Activated CD4-positive, CD25-positive, alpha-beta regulatory T cell treated with anti-CD3 and anti-CD28 coated beads, Interleukin-2, amount 50 U/mL, for 16 hours (primary cell): ENCODE data around the gene DGCR8.

Experiments
- DNase-seq: peaks from one replicate; pipeline ENCODE4 v3.0.0-alpha.2; 2020; ENCODE audit warnings: low read depth, low spot score

The DGCR8 gene

DNA sequence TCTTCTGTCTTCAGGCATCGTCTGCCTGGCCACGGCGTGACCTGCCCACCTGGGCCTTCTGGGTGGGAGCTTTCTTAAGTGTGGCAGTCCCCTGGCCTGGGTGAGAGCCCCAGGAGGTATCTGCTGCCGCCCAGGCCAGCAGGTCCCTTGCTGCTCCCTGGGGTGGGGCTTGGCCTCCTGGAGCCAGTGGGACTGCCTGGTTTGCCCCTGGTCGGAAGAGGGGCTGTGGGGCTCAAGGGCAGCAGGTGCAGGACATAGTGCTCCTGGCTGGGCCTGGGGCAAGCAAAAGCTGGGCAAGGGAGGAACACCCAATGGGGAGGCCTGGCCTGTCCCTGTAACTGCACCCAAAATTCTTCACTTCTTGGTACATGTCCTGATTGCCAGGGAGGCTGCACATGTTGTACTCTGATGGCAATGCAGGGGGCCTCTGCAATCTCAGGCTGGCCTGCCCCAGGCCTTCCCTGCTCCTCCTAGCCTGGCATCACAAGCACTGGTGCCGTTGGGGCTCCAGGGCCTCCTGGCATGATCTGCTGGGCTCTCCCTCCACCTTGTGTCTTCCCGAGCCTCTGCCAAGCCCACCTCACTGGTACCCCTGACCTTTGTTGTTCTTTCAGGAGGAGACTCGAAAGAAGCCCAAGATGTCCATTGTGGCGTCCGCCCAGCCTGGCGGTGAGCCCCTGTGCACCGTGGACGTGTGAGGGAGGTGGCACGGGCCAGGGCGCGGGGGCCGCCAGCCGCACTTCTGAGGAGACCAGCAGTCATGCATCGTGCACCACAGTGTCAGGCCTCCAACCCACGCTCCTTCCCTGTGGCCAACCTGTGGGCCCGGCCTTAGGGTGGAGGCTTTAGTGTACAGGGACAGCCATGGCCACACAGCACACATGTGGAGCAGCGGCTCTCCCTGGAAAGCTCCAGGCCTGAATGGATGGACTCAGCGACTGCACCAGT is 29.6 kb downstream of the DGCR8 start:
- DNase-seq, result no peak

DNA sequence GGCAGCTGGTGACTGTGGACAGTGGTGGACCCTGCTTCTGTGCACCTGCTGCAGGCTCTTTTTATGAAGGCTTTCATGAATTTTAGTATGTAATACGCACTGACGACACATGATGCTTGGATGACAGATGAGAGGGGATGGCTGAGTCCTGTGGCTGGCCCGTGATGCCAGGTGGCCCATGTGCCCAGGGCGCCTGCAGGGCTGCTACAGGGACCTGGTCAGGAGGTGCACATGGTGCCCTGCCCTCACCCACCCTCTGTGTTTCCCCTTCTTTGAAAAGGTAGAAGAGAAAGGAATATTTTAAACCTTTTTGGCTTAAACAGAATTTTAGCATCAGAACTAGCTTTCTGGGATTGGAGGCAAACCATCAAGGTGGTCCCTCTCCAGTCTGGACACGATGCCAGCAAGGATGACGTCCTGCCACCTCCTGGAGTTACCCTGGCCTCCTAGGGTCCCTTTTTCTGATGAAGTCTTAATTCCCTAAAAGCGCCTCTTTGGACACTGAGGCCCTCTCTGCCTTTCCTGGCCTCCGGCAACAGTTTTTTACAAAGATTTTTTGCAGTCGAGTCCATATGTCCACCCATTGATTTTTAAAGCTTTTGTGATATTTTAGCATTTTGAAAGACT is 30.4 kb downstream of the DGCR8 start:
- no peak for DNase-seq

DNA sequence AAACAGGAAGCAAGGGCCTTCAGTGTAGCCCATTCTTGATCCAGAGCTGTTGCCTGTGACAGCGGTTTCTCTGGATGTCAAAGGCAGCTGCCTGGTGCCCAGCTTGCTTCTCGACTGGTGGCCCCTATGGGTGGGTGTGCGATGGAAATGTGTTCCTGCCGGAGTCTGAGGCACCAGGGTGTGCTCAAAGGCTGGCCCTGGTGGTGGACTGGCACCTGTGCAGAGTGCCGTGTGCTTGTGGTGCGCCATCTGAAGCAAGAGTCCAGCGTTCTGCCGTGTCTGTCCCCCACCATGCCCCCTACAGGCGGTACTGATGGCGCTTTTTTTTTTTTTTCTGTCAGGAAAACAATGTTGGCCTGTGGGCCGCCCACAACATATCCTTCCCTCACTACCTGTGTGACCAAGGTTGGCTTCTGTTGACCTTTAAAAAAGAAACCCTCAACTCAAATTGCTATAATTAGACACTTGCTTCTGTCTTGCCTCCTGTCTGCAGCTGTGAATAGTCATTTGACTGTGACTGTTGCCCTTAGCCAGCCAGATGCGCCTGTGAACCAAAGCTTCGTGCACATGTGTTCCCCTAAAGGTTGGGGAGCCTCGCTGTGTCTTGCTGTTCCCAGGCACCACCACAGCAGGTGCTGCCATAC is 31.1 kb downstream of the DGCR8 start:
- no peak for DNase-seq

DNA sequence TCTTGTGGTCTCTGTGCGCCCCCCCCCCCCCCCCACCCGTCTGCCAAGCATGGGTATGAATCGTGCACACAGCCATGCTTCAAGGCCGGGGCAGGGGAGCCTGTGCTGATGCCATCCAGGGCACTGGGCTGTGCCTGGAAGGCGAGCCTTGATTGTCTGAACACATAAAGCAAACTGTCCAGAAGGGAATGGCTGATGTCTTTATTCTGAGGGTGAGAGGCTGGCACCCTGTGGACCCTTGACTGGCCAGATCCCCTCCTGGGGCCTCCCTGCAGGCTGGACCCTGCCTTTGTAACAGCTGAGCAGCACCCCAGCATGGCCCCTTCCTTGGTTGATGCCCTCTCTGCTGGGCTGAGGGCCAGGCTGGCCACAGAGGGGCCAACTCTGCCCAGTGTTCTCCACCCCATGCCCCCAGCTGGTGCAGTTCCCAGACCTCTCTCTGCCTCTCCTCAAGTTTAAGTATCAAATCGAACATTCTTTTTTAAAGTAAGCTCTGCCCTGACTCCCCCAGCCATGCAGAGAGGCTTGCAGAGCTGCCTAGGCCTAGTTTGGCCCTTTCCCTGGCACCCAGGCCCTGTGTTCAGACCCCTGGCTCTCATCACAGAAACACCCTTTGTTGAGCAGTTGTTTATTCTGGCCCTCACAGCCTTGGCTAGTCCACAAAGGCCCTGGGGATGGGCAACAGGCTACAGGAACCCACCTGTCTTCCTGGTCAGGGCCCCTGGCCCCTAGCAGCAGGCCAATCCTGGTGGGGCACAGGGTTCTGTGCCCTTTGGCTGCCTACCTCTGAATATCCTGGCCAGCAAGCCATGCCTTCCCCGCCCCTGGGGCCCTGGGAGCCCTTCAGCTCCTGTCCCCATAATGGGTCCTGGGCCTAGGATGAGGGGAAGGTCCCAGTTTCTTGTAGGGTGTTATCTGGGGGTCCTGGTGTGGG is 31.9 kb downstream of the DGCR8 start:
- DNase-seq, result no peak

DNA sequence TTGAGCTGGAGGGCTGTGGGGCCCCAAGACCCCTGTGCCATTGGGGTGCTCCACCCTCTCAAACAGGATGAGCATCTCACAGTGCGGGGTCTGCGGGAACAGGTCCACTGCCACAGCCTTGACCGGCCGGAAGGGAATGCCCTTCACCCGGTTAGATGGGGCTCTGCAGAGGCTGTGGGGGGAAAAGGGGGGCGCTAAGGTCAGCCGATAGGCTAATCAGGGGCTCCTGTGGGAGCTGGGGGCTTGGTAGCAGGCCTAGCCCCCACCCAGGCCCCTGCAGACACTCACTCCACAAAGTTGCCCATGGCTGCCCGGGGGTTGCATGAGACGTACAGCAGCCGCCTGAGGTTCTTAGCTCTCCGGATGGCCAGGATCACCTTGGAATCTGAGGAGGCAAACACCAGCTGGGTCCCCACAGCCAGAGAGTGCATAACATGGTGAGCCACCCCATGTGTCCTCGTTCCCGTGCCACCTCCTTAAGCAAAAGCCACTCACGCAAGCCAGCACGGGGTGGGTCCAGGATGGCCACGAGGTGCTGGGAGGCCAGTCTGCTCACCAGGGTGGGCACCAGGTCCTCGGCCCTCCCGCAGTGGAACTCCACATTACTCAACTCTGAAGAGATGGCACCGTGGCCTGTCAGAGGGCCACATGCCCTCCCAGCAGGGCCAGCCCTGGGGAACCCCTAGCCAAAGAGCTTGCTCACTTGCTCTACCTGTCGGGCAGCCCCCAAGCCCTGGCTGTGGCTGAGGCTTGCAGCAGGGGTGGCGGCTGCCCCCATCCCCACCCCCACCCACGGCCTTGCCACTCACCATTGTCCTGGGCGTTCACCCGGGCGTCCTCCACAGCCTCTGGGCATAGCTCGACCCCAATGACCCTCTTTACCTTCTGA is 32.8 kb downstream of the DGCR8 start:
- no peak for DNase-seq

DNA sequence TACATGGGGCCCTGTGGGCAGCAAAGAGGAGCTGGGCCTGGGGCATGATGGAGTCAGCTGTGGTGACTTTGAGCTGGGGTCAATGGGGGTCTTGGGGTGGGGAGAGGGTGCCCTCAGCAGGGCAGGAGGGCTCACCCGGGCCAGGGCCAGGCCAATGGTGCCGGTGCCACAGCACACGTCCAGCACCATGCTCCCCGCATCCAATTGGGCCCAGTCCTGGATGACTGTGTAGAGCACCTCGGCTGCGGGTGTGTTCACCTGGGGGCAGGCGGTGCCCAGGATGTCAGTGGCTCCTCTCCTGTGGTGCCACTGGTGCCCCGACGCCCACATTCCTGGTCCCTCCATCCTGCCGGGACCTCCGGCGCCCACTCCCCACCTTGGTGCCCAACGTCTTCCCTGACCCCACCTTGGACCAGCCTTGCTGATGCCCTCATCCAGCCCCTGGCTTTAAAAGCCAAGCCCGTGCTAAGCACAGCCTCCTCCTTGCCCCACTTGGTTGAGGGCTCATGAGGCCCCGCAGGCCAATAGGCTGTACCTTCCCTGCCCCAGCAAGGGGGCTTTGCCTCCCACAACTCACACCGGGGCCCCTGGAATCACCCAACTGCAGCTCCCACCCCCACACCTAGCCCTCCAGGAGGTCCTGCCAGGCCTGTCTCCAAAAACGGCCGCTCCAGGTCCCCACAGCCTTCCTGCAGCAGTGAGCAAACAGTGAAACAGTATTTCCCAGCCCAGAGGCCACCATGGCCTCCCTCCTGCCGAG is 33.7 kb downstream of the DGCR8 start:
- DNase-seq, result no peak

DNA sequence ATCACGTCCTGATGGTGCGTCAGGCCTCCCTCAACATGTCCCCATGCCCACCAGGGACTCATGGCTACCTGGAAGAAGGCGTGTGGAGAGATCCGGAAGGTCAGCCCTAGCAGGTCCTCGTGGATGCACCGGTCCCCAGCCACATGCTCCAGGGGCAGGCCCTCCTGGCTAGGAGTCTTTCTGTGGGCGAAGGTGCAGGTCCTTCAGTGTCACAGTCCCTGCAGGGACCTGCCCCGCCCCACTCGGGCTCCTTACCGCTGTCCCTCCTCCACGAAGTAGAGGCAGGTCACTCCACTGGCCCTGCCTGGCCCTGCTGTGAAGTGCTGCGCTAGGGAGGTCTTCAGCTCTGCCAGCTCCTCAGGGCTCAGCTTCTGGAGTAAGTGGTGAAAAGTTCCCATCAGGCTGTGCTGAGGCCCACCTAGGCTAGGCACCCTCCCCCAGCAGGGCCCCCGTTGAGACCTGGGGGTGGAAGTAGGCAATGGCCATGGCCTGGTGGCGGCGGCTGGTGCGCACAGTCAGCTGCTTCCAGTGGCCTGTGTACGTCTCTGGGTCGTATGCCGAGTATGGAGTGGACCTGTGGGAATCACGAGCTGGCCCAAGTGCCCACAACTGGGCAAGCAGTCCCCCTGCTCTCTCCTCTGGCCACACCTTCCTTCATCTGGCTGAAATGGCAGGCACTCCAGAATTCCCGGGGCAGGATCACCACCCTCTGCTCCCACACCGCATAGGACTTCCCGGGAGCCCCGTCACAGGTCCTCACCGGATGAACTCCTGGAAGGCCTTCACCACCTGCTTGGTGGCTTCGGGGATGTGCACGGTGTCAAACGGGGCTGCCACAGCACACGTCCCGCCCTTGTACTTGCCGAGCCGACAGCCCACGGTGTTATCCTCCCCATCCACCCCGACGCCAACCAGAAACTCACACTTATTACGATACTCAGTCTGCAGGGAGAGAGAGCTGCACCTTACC is 34.8 kb downstream of the DGCR8 start:
- no peak for DNase-seq

DNA sequence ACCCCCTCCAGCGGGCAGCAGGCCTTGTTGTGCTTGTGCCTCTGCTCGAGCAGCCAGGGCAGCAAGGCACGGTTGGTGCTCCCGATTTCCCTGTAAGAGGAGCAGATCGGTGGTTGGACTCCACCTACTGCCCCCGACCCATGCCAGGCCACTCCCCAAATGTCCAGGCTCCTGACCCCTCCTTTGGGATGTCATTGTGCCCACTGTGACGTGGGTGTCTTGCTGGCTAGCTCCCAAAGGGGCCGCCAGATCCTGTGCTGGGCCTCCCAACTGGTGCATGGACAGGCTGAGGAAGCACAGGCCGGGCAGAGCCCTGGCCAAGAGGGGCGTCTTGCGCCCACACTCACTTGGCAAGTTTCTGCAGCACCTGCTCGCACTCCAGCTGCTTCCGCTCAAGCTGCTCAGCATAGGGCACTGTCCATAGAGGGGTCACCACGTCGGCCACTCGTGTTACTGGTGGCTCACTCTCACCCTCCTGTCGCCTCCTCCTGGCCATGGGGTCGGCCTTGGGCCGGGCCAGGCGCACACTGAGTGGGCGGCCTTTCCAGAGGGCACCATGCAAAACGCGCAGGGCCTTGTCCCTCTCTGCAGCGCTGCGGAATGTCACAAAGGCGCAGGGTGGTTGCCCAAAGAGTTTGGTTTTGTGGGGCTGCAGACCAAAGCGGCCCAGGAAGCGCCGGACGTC is 35.8 kb downstream of the DGCR8 start, which contains the start of gene RANBP1:
TSS of gene RANBP1 (plus strand) at position 414 of the 685 bp plus-strand sequence. CDS start at position 495, 81 bp downstream.
- no peak for DNase-seq

DNA sequence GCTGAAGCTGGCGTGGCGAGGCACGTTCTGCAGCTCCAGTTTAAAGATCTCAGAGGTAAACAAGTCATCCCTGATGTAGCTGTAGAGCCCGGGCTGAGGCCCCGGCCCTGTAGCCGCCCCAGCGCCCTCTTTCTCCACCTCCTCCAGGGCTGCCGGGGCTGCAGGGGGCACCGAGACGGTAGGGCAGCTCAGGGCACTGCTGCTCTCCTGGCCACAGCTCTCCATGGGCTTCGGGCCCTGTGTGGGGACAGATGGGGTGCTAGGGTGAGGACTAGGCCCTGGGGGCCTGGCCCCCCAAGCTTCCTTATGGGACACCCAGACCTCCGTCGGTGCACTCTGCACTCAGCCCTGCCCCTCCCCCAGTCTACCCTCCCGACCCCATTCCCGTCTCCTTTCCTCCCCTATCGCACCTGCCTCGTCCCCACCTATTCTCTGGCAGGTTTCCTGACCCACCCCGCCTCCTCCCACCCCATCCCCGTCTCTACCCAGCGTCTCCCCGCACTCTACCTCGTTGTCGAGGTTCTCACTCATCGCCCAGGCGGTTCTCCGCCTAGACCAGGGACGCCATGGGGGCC is 36.4 kb downstream of the DGCR8 start:
- DNase-seq, result no peak

DNA sequence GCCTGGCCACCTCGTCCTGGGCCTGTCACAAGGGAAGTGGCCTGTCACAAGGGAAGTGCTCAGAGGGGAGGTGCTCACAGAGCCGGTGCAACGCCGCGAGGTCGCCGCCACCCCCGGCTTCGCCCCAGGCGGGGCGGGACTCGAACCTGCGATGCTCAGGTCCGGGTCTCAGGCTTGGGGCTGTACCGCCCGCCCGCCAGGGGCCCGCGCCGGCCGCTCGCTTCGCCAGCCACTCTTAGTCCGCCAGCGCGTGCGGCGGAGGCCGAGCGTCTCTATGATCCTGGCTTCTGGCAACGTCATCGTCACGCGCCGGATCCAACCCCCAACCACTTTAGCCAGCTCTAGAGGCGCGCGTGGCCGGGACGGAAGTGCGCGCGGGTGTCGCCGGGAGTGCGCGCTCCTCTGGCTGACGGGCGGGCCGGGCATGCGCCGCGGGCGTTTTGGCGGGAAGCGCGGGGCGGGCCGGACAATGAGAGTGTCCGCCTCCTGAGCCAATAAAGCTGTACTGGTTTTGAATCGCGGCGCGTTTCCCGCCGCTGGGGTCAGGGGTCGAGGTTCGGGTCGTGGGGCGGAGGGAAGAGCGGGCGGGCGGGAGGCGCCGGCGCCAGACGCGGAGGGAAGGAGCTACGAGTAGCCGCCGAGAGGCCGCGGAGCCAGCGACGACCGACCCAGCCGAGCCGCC is 37.1 kb downstream of the DGCR8 start, which contains the start of gene TRMT2A:
TSS of gene TRMT2A (minus strand) at position 276 of the 682 bp plus-strand sequence. CDS start 320 bp downstream, outside the sequence.
- DNase-seq, result peak; percentile 90

DNA sequence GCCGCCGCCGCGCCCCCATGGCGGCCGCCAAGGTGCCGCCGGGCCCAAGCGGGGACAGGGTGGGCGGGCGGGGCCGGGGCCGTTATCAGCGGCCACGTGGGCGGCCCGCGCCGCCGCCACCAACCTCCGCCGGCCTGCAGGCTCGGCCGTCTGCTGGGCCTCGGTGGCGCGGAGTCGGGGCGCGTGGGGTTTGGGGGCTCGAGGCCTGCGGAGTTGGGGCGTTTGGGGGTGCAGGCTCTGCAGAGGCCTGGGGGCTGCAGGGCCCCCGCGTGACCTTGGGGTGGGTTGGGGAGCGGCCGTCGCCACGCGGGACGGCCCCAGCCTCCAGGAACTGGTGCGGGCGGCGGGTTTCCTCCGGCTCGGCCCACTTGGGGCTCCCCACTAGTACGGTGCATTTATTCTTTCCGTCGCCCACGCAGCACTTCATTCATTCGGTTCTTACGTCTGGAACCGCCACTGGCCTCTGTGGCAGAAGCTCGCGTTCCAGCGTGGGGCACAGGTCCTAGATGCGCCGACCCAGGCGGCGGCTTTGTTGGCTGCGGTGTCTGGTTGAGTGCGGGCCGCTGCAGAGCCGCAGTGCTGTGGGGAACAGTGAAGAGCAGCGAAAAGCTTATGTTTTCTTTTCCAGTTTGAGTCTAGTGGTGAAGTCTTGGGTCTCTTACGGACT is 37.7 kb downstream of the DGCR8 start:
- DNase-seq, result peak; percentile 27

DNA sequence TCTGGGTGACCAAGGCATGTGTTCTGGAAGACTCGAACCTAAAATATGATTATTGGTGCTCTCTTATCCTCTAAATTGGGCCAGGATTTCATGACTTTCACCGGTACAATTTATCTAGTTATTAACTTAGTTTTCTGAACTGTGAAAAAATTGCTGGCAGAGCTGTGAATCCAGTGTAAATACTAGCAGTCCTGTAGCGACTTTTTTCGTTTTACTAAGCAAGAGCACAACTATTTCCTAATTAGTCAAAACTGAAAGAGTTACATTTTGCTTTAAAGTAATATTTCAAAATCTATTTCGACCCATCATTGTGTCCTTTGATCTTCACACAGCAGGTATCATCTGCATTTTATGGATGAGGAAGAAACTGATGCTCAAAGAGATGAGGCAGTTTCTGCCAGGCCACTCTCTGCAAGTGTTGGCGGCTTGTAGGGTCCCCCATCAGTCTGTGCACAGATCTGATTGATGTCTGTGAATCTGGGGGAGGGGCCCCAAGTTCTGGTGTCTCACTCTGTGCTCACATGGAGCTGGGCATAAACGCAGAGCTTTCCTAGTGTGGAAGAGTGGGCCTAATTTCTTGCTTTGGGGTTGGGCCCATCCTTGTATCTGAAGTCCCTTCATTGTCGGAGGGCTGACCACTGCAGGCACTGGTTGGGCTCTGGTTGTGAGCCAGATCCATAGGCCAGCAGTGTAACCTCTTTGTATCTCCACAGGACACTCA is 38.4 kb downstream of the DGCR8 start:
- DNase-seq, result no peak

DNA sequence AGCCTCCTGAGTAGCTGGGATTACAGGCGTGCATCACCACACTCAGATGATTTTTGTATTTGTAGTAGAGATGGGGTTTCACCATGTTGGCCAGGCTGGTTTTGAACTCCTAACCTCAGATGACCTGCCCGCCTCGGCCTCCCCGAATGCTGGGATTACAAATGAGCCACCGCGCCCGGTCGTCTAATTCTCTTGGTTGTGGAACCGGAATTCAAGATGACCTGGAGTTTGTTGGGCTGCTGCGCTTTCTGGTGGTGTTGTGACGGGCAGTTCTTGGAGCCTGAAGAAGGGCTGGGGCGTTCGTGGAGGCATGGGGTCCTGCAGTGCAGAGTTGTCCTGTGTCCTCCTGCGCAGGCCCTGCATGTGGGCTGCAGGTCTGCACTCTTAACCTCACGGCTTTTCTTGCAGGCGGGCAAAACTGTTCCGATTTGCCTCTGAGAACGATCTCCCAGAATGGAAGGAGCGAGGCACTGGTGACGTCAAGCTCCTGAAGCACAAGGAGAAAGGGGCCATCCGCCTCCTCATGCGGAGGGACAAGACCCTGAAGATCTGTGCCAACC is 41.9 kb downstream of the DGCR8 start:
- DNase-seq, result no peak

DNA sequence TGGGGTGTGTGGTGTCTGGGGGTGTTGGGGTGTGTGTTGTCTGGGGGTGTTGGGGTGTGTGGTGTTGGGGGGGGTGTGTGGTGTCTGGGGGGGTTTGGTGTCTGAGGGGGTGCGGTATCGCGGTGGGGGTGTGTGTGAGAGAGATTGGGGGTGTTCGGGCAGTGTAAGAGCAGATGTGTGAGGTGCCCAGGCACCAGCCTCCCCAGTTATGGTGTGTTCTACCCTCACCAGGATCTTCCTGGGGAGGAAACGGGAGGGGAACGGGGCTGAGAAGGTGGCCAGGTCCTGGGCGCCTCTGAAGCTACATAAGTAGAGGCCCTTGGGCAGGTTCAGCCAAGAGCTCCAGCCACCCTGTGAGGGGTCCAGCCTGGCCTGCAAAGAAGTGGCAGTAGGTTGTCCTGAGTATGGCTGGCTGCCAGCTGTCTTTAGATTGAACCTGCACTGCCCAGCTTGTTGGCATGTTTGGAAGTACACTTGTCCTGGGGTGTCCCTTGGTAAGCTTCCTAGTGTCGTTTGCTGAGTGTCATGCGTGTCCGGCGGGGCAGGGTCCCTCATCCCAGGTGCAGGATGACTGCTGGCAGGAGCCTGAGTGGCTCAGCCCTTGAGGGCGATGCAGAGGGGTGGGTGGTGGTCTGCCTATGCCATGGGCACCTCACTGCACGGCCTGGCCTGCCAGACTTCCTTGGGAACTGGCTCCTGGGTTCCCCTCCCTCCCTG is 43.5 kb downstream of the DGCR8 start:
- no peak for DNase-seq
